Brain microvascular endothelial cell (primary cell): ENCODE data around the gene NEAT1.

Experiments used
- DNase-seq: peaks from one replicate; pipeline ENCODE4 v3.0.0-alpha.2; 2020
- H3K27ac ChIP-seq: fragments of 250-450 bp; sonication (Bioruptor Pico); 2 replicates; pipeline ENCODE4 v1.5.1; 2020; ENCODE audit warnings: mild to moderate bottlenecking, moderate library complexity
- H3K27me3 ChIP-seq: fragments of 250-450 bp; sonication (Bioruptor Pico); replicated peaks from 2 replicates; pipeline ENCODE4 v1.5.1; 2020; ENCODE audit warnings: mild to moderate bottlenecking
- H3K36me3 ChIP-seq: fragments of 250-450 bp; sonication (Bioruptor Pico); replicated peaks from 2 replicates; pipeline ENCODE4 v1.5.1; 2020; ENCODE audit warnings: mild to moderate bottlenecking
- H3K4me3 ChIP-seq: 2 replicates; pipeline ENCODE4 v1.5.1; 2011; ENCODE audit warnings: low read depth, mild to moderate bottlenecking, control low read depth, low read length, moderate library complexity
- CTCF ChIP-seq: IDR thresholded peaks from 2 replicates; pipeline ENCODE4 v1.5.1; 2011; ENCODE audit warnings: low read depth, mild to moderate bottlenecking, moderate library complexity, low read length, control low read depth, inconsistent platforms; ENCODE audit errors: missing control alignments
- in situ Hi-C: cut with HindIII; loops from 2 replicates; pipeline ENCODE4 v1.10.0; 2017; ENCODE audit warnings: low sequenced_read_pairs, low pct_ligation_motif_present

NEAT1 gene

DNA sequence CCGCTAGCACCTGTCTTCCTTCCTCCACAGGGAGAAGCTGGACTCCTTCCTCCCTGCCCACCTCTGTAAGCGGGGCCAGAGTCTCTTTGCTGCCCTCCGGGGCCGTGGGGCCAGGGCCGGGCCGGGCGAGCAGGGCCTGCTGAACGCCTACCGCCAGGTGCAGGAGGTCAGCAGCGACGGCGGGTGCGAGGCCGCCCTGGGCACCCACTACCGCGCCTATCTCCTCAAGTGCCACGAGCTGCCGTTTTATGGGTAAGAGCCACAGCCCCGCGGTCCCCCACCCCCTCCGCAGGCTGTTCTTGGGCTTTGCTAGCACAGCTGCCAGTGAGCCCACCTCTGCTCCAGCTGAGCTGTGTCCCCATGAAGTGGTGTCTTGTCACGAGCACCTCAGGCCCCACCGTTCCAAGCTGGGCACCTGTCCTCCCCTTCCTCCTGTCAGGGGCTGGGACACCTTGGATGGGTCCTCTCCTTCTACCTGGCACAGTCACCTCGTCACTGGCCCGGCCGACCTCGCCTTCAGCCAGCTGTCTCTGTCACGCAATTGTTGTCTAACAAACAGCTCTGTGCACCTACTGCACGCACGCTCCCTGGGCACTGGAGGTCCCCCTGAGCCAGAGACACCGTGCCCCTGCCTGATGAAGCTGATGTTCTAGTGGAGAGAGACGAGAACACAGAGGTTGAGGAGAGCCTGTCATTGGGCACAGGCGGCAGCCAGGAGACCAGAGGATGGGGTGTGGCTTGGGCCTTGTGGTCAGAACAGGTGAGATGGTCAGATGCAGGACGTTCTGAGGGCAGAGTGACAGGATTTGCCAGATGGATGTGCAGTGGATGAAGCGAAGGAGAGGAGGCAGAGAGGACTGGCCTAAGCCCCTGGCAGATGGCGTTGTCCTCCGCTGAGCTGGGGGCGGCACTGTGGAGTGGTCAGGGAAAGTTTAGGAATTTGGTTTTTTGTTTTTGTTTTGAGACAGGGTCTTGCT, 25.5 kb upstream of the NEAT1 start:
- DNase-seq = no peak
- H3K4me3 ChIP-seq = no peak overlapping the region
- in situ Hi-C loops = no loop called here
- TF ChIP-seq CTCF = no peak
- no peaks in the 10 kb centered on the region for H3K27me3 ChIP-seq
- peaks cover 90% of the 10 kb centered on the region for H3K36me3 ChIP-seq
- H3K27ac ChIP-seq = no peak overlapping the region

DNA sequence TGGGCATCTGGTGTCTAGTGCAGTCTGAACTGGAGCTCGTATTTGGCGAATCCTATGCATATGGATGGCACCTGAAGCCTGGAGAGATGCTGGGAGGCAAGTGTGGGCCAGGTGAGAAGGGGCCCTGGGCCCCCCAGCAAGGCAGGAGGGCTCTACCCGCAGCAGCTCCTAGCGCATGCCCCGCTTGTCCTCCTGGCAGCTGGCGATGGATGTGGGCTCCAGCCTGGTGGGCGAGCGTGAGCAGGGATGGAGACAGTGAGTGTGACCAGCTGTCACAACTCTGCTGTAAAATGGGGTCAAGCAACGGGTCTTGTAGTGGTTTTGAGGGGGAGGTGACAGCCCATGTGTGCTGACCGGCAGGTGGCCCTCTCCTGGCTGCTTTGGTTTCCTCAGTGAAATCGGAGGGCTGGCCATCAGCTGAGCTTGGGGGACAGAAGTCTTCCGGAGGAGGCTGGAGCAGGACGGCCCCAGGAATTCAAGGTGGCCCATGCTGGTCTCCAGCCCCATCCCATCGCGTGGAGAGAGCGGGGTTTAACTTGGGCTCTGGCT, 24.2 kb upstream of the NEAT1 start:
- peak; percentile 25 for TF ChIP-seq CTCF
- Histone ChIP-seq H3K27me3 (no peaks in the 10 kb centered on the region), H3K36me3 (peaks cover 79% of the 10 kb centered on the region), H3K27ac (no peak overlapping the region), H3K4me3 (no peak overlapping the region)
- in situ Hi-C loops = no loop called here
- DNase-seq = no peak

- TF ChIP-seq CTCF = no peak
- Histone ChIP-seq H3K27ac (no peak overlapping the region), H3K27me3 (no peaks in the 10 kb centered on the region), H3K4me3 (no peak overlapping the region), H3K36me3 (peaks cover 78% of the 10 kb centered on the region)
- in situ Hi-C loops = no loop called here
- DNase-seq = no peak
Observed at GRCh38 chr11:65399249-65399648, 23.3 kb upstream of the NEAT1 start.

DNA sequence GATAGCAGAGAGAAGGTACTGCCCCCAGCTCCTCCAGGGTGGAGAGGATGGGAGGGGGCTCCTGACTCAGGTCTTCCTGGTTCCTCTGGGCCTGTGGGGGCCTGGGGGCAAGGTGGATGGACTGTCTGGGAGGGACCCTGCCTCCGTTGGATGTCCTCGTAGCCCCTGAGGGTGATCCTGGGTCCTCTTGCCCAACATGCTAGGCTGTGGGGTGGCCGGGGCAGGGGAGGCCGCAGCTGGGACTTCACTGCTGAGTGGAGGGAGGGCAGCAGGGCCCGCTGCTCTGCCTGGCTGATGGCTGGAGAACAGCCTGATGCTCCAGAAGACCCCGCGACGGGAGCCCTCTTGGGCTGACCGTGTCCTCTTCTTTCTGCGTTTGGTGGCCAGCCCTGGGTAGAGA, 22.8 kb upstream of the NEAT1 start:
- in situ Hi-C loops = no loop called here
- Histone ChIP-seq H3K36me3 (peaks cover 76% of the 10 kb centered on the region), H3K27me3 (no peaks in the 10 kb centered on the region), H3K27ac (no peak overlapping the region), H3K4me3 (no peak overlapping the region)
- no peak for DNase-seq
- no peak for TF ChIP-seq CTCF

GRCh38 chr11:65400307-65401072, 22.1 kb upstream of the NEAT1 start:
- no peaks in the 10 kb centered on the region for H3K27me3 ChIP-seq
- DNase-seq = no peak
- H3K4me3 ChIP-seq = no peak overlapping the region
- TF ChIP-seq CTCF = no peak
- in situ Hi-C loops = no loop called here
- H3K36me3 ChIP-seq = peaks cover 78% of the 10 kb centered on the region
- no peak overlapping the region for H3K27ac ChIP-seq
